Kidney (tissue), 14 donors: ENCODE data around the gene PBX4. TPM values are rescaled to one million over a fixed set of nuclear protein-coding genes. Genes with fewer than 3 reads are reported as not detected.

Source experiments
- DNase-seq, 5 donors: peaks; one replicate each; pipeline ENCODE4 v3.0.0-alpha.2; 2013 to 2020
- FAIRE-seq: peaks from 2 replicates; lab custom pipeline; 2012; peaks lifted over from hg19 to GRCh38; lab: Jason Lieb, UNC
- H3K27ac ChIP-seq, 2 donors: one replicate each; pipeline ENCODE4 v1.7.0; 2013; ENCODE audit warnings: low read depth in 2 of 2, low read length in 2 of 2, inconsistent platforms in 1 of 2
- H3K27me3 ChIP-seq: one replicate; pipeline ENCODE4 v1.7.1; 2013; ENCODE audit warnings: low read length, inconsistent platforms; ENCODE audit not compliant: control insufficient read depth, insufficient read depth
- H3K36me3 ChIP-seq, 3 donors: one replicate each; pipeline versions ENCODE4 v1.7.0 to v1.7.1; 2013; ENCODE audit warnings: low read length in 3 of 3, control low read depth in 1 of 3, inconsistent platforms in 1 of 3; ENCODE audit not compliant: insufficient read depth in 3 of 3, control insufficient read depth in 2 of 3
- H3K4me1 ChIP-seq, 3 donors: one replicate each; pipeline versions ENCODE4 v1.7.0 to v1.7.1; 2013; ENCODE audit warnings: low read length in 3 of 3, inconsistent platforms in 1 of 3, low read depth in 1 of 3; ENCODE audit not compliant: control insufficient read depth in 2 of 3, insufficient read depth in 2 of 3
- H3K4me3 ChIP-seq, 3 donors: one replicate each; pipeline versions ENCODE4 v1.7.0 to v1.8.1; 2013; ENCODE audit warnings: low read length in 3 of 3, control low read depth in 1 of 3, inconsistent platforms in 1 of 3
- H3K9ac ChIP-seq, 3 donors: one replicate each; pipeline versions ENCODE4 v1.7.0 to v1.7.1; 2013; ENCODE audit warnings: low read length in 3 of 3, control low read depth in 1 of 3, inconsistent platforms in 1 of 3
- H3K9me3 ChIP-seq, 3 donors: one replicate each; pipeline versions ENCODE4 v1.7.0 to v1.7.1; 2013; ENCODE audit warnings: low read length in 3 of 3, control low read depth in 1 of 3, inconsistent platforms in 1 of 3; ENCODE audit not compliant: control insufficient read depth in 2 of 3, insufficient read depth in 1 of 3
- intact Hi-C: fragments of 100-400 bp; cut with DNase I; formaldehyde crosslinking; loops from one replicate; pipeline ENCODE4 v1.11.1; 2022
- polyA plus RNA-seq: library from polyadenylated mRNA; stranded (reverse); fragments of 350-450 nt; fragmentation: Illumina TruSeq; extraction: RNeasy Lipid Tissue Mini Kit (QIAGEN cat#74804); gene quantifications from one replicate; pipeline ENCODE4 v1.2.3, GENCODE V29; 2014; ENCODE audit warnings: low read depth, low replicate concordance; ENCODE audit not compliant: insufficient read depth
- total RNA-seq: library from RNA; stranded (reverse); fragmentation: NEBNext Ultra II Directional; extraction: Animal tissue kit (Norgen Biotek cat#: 25700); gene quantifications from one replicate; pipeline ENCODE4 v1.2.1, GENCODE V29; 2021
- TF ChIP-seq, protein P1 (sequence below): IDR thresholded peaks from 3 replicates; pipeline ENCODE4 v1.5.1; 2012; ENCODE audit warnings: mild to moderate bottlenecking, moderate library complexity, borderline replicate concordance; ENCODE audit not compliant: insufficient read depth; ENCODE audit errors: extremely low read depth
- donor health status: control.
- donor health status: control.
- donor health status: control.
- donor health status: control.
- donor health status: control.
- donor health status: DM: yes; HTN: yes; CAD: no.
- donor health status: Normal renal cell carcinoma (clear cell type).

The PBX4 gene
- total and polyA plus RNA-seq, 2 donors from 2014 or later: 3.9 to 5.7 TPM

DNA sequence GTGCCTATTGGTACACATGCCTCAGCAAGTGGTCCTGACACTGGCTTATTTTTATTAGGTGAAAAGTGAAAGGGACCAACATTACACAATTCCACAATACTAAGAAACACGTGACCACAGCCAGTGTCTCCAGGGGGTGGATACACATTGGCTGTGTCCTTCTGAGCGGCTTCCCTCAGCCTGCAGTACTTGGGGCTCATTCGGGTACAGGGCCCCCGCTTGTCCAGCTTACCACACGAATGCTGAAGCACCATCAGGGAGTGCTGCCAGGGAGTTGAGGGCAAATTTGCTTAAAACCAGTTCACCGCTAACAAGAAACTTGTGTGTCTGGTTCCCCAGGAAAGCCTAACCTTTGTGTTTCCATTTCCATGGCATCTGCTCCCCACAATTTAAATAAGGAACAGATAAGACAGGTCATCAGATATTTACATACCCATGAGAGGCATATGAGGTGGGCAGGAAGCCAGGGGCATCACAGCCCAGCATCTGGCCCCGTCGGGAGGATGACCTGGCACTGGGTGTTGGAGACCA is 23.3 kb downstream of the PBX4 start:
- Histone ChIP-seq H3K9ac (no peak overlapping the region), H3K4me1 (peaks cover 0 to 5% (median 0%) of the 10 kb centered on the region in 3 donors), H3K27ac (no peak overlapping the region), H3K36me3 (no peaks in the 10 kb centered on the region), H3K27me3 (no peaks in the 10 kb centered on the region), H3K9me3 (no peaks in the 10 kb centered on the region), H3K4me3 (no peak overlapping the region)
- TF ChIP-seq, protein P1, sequence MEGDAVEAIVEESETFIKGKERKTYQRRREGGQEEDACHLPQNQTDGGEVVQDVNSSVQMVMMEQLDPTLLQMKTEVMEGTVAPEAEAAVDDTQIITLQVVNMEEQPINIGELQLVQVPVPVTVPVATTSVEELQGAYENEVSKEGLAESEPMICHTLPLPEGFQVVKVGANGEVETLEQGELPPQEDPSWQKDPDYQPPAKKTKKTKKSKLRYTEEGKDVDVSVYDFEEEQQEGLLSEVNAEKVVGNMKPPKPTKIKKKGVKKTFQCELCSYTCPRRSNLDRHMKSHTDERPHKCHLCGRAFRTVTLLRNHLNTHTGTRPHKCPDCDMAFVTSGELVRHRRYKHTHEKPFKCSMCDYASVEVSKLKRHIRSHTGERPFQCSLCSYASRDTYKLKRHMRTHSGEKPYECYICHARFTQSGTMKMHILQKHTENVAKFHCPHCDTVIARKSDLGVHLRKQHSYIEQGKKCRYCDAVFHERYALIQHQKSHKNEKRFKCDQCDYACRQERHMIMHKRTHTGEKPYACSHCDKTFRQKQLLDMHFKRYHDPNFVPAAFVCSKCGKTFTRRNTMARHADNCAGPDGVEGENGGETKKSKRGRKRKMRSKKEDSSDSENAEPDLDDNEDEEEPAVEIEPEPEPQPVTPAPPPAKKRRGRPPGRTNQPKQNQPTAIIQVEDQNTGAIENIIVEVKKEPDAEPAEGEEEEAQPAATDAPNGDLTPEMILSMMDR: no peak
- intact Hi-C loops: no loop called here
- FAIRE-seq: no peak
- DNase-seq: no peak

DNA sequence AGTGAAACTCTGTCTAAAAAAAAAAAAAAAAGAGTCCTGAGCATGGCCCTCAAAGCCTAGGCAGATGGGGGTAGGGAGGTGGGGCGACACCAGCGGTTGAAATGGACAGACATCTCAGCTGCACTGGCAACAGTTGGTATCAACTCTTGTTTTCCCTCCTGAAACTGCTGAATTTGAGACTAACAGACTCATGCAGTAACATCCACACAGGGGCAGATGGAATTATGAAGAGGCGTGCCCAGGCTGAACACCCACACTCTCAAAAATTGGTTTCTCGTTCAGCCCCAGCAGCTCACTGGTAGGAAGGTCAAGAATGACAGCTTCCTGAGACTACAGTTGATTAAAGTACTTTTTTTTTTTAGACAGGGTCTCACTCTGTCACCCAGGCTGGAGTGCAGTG is 24.1 kb downstream of the PBX4 start:
- Histone ChIP-seq H3K27ac (no peak overlapping the region), H3K4me1 (peaks cover 0 to 5% (median 0%) of the 10 kb centered on the region in 3 donors), H3K36me3 (no peaks in the 10 kb centered on the region), H3K9ac (no peak overlapping the region), H3K9me3 (no peaks in the 10 kb centered on the region), H3K27me3 (no peaks in the 10 kb centered on the region), H3K4me3 (no peak overlapping the region)
- no peak for FAIRE-seq
- intact Hi-C loops: no loop called here
- TF ChIP-seq, protein P1: no peak
- DNase-seq: no peak

DNA sequence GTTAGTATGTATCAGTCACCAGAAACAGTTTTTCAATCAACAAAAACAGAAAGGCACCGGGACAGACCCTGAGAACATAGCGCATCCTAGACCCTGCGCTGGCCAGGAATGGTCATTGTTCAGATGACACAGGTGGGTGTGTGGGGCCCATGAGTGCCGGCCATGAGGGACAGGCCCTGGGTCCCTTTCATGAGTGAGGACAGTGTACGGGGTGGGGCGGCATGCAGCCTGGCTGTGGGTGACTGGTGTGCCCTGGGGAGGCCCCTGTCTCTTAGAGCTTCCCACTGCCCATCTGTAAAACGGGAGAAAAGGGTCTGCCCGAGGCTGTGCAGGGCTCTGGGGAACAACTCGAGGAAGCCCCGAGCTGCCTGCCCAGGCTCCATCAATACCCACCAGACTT is 25.8 kb downstream of the PBX4 start:
- Histone ChIP-seq H3K9ac (no peak overlapping the region), H3K4me1 (peaks cover 0 to 3% (median 0%) of the 10 kb centered on the region in 3 donors), H3K4me3 (no peak overlapping the region), H3K36me3 (no peaks in the 10 kb centered on the region), H3K27ac (no peak overlapping the region), H3K9me3 (no peaks in the 10 kb centered on the region), H3K27me3 (no peaks in the 10 kb centered on the region)
- DNase-seq: no peak
- intact Hi-C loops: no loop called here
- FAIRE-seq: no peak
- TF ChIP-seq, protein P1: no peak
